Measurements from ENCODE around the gene SPECC1. TPM values are rescaled to one million over a fixed set of nuclear protein-coding genes. Genes with fewer than 3 reads are reported as not detected.

SPECC1 gene
- total and polyA plus RNA-seq, 9 of the 15 experiments (the other 6 are each of a cell fraction or from before 2014, with no cell fraction given) = 2.4 to 19.6 (median 14.7) TPM

- FAIRE-seq (no peak), DNase-seq (ENCODE audit: extremely low read depth in 1 of 4, low spot score in 3 of 4) (no peak), ATAC-seq (no peak)
- H3K9ac ChIP-seq (ENCODE audit: insufficient read depth in 1 of 2, low read depth in 2 of 2, low read length in 2 of 2) = no peak overlapping the region
- H3K9me1 ChIP-seq (ENCODE audit: control insufficient read depth, insufficient read depth, low read length) = no peaks in the 10 kb centered on the region
- POLR2A ChIA-PET = no interaction called here
- H3K27me3 ChIP-seq (ENCODE audit: control insufficient read depth in 2 of 2, insufficient read depth in 2 of 2, low read length in 2 of 2) = no peaks in the 10 kb centered on the region
- no peaks in the 10 kb centered on the region for H4K20me1 ChIP-seq (replicated peaks; ENCODE audit: control insufficient read depth, insufficient read depth, low read length)
- in situ Hi-C loops (cut with MboI) (no loop called here), intact Hi-C loops (cut with micrococcal nuclease) (no loop called here)
- no peaks in the 10 kb centered on the region; a peak in 2 of 5 replicates for H3K4me1 ChIP-seq (replicated peaks in 1 of 2; ENCODE audit: control insufficient read depth in 2 of 2, insufficient read depth in 2 of 2, low read length in 2 of 2)
- H2AFZ ChIP-seq (ENCODE audit: low read depth, low read length) = no peak overlapping the region
- no peaks in the 10 kb centered on the region for H3K9me3 ChIP-seq (replicated peaks; ENCODE audit: control insufficient read depth, insufficient read depth, low read depth, low read length)
- no peak overlapping the region for H3K4me2 ChIP-seq (ENCODE audit: insufficient read depth, low read length)
- no TSS peak for BruUV-seq (replicated peaks)
- no peak overlapping the region for H3K27ac ChIP-seq (ENCODE audit: extremely low read depth, low read depth, low read length)
- WGBS (ENCODE audit: insufficient coverage, low coverage, missing lambda C conversion rate) = 69% methylated on average over 13 of the region's 15 CpGs
- no peaks in the 10 kb centered on the region for H3K79me2 ChIP-seq (ENCODE audit: control insufficient read depth, insufficient read depth, low read length)
- H3K4me3 ChIP-seq = no peak overlapping the region
- H3K36me3 ChIP-seq (ENCODE audit: control insufficient read depth, insufficient read depth, low read length) = no peaks in the 10 kb centered on the region
- CTCF ChIA-PET (ENCODE audit: low intra/inter-chr PET ratio) = no interaction called here
- TF ChIP-seq KLF16 (IDR thresholded peaks at IDR 0.05) (no peak), ZC3H8 (IDR thresholded peaks at IDR 0.05) (no peak), L3MBTL2 (IDR thresholded peaks at IDR 0.05) (no peak), ZNF175 (CRISPR knock-in tag; IDR thresholded peaks at IDR 0.05; ENCODE audit: low read depth) (no peak), ZNF696 (CRISPR knock-in tag; conservative IDR thresholded peaks at IDR 0.05) (no peak), ZBTB26 (CRISPR knock-in tag; IDR thresholded peaks at IDR 0.05) (no peak), RFX7 (CRISPR knock-in tag; IDR thresholded peaks at IDR 0.05) (no peak), HDAC3 (IDR thresholded peaks at IDR 0.05; ENCODE audit: borderline replicate concordance, partially characterized antibody) (no peak), IRF9 (tag; IDR thresholded peaks at IDR 0.05) (no peak), ATF7 (IDR thresholded peaks at IDR 0.05) (no peak), PHB (CRISPR knock-in tag; IDR thresholded peaks at IDR 0.05) (no peak), NCOA6 (IDR thresholded peaks at IDR 0.05) (no peak)
Measured at GRCh38 chr17:20085283-20085845, 76.2 kb downstream of the SPECC1 start.
